HCT116 (cell line): ENCODE measurements around the gene PCBP3.

ENCODE experiments used
- ELF1 ChIP-seq: IDR thresholded peaks from 2 replicates; pipeline ENCODE4 v1.6.1; 2012; ENCODE audit warnings: low read depth, borderline replicate concordance
- EZH2 ChIP-seq: fragments of 200-600 bp; sonication (generic); IDR thresholded peaks from 2 replicates; pipeline ENCODE4 v1.6.1; 2017; ENCODE audit warnings: antibody characterized with exemption, mixed run types
- JUND ChIP-seq: IDR thresholded peaks from 2 replicates; pipeline ENCODE4 v1.6.1; 2012
- POLR2A ChIP-seq: IDR thresholded peaks from 2 replicates; pipeline ENCODE4 v1.7.0; 2011; ENCODE audit warnings: borderline replicate concordance; ENCODE audit not compliant: insufficient read depth, insufficient read length; ENCODE audit errors: extremely low read depth
- POLR2AphosphoS5 ChIP-seq: IDR thresholded peaks from 2 replicates; pipeline ENCODE4 v1.6.1; 2011; ENCODE audit warnings: mild to moderate bottlenecking, low read depth, low read length, moderate library complexity
- RAD21 ChIP-seq: IDR thresholded peaks from 2 replicates; pipeline ENCODE4 v1.6.1; 2012; ENCODE audit warnings: low read depth, mild to moderate bottlenecking
- SP1 ChIP-seq: IDR thresholded peaks from 2 replicates; pipeline ENCODE4 v1.6.1; 2012; ENCODE audit warnings: low read depth
- YY1 ChIP-seq: IDR thresholded peaks from 2 replicates; pipeline ENCODE4 v1.6.1; 2011; ENCODE audit warnings: low read length, low read depth, moderate library complexity, mild to moderate bottlenecking; ENCODE audit not compliant: insufficient replicate concordance; ENCODE audit errors: extremely low read depth
- TF ChIP-seq, protein P1 (sequence below): IDR thresholded peaks from 2 replicates; pipeline ENCODE4 v1.6.1; 2012; ENCODE audit warnings: low read depth
- TF ChIP-seq, protein P2 (sequence below), 3 experiments: fragments of 200-600 bp in 1 of 3; sonication (generic) in 1 of 3; IDR thresholded peaks in 2 of 3; conservative IDR thresholded peaks in 1 of 3; 2 replicates each; pipeline ENCODE4 v1.5.1; 2012 to 2017; ENCODE audit warnings: low read depth in 2 of 3, low read length in 2 of 3, antibody characterized with exemption in 1 of 3, borderline replicate concordance in 1 of 3, control low read depth in 1 of 3, mild to moderate bottlenecking in 1 of 3, mixed read lengths in 1 of 3, mixed run types in 1 of 3, moderate library complexity in 1 of 3; ENCODE audit not compliant: insufficient read depth in 1 of 3

DNA sequence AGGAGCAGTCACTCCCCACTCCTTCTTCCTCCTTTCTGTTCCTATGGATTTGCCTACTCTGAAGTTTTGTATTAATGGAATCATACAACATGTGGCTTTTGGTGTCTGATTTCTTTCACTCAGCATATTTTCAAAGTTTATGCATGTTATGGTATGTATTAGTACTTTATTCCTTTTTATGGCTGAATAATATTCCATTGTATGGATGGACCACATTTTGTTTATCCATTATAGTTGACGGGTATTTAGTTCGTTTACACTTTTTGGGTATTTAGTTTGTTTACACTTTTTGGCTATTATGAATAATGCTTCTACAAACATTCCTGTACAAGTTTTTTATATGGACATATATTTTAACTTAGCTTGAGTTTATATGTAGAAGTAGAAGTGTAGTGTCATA is 113.1 kb downstream of the PCBP3 start:
- TF ChIP-seq, protein P1, sequence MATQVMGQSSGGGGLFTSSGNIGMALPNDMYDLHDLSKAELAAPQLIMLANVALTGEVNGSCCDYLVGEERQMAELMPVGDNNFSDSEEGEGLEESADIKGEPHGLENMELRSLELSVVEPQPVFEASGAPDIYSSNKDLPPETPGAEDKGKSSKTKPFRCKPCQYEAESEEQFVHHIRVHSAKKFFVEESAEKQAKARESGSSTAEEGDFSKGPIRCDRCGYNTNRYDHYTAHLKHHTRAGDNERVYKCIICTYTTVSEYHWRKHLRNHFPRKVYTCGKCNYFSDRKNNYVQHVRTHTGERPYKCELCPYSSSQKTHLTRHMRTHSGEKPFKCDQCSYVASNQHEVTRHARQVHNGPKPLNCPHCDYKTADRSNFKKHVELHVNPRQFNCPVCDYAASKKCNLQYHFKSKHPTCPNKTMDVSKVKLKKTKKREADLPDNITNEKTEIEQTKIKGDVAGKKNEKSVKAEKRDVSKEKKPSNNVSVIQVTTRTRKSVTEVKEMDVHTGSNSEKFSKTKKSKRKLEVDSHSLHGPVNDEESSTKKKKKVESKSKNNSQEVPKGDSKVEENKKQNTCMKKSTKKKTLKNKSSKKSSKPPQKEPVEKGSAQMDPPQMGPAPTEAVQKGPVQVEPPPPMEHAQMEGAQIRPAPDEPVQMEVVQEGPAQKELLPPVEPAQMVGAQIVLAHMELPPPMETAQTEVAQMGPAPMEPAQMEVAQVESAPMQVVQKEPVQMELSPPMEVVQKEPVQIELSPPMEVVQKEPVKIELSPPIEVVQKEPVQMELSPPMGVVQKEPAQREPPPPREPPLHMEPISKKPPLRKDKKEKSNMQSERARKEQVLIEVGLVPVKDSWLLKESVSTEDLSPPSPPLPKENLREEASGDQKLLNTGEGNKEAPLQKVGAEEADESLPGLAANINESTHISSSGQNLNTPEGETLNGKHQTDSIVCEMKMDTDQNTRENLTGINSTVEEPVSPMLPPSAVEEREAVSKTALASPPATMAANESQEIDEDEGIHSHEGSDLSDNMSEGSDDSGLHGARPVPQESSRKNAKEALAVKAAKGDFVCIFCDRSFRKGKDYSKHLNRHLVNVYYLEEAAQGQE = no peak
- TF ChIP-seq, protein P2, sequence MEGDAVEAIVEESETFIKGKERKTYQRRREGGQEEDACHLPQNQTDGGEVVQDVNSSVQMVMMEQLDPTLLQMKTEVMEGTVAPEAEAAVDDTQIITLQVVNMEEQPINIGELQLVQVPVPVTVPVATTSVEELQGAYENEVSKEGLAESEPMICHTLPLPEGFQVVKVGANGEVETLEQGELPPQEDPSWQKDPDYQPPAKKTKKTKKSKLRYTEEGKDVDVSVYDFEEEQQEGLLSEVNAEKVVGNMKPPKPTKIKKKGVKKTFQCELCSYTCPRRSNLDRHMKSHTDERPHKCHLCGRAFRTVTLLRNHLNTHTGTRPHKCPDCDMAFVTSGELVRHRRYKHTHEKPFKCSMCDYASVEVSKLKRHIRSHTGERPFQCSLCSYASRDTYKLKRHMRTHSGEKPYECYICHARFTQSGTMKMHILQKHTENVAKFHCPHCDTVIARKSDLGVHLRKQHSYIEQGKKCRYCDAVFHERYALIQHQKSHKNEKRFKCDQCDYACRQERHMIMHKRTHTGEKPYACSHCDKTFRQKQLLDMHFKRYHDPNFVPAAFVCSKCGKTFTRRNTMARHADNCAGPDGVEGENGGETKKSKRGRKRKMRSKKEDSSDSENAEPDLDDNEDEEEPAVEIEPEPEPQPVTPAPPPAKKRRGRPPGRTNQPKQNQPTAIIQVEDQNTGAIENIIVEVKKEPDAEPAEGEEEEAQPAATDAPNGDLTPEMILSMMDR (IDR thresholded peaks at IDR 0.05 in 2 of 3, conservative IDR thresholded peaks at IDR 0.05 in 1 of 3; ENCODE audit: borderline replicate concordance in 1 of 3, insufficient read depth in 1 of 3, low read depth in 2 of 3, low read length in 2 of 3) = no peak
- TF ChIP-seq RAD21 = no peak
- no peak for TF ChIP-seq POLR2A
- no peak for TF ChIP-seq ELF1
- TF ChIP-seq SP1 = no peak
- no peak for TF ChIP-seq JUND
- no peak for TF ChIP-seq EZH2
- TF ChIP-seq YY1 = no peak
- TF ChIP-seq POLR2AphosphoS5 = no peak
